PFSK-1 (cell line): ENCODE measurements around the gene FAM217B.

Source experiments
- FOXP2 ChIP-seq: optimal IDR thresholded peaks from 2 replicates; pipeline ENCODE3; 2011; ENCODE audit warnings: borderline replicate concordance, control low read depth, inconsistent platforms; ENCODE audit not compliant: insufficient read depth; ENCODE audit errors: extremely low read length, extremely low read depth
- POLR2AphosphoS5 ChIP-seq: IDR thresholded peaks from 2 replicates; pipeline ENCODE4 v1.6.1; 2012; ENCODE audit warnings: low read depth, mild to moderate bottlenecking, control low read depth, low read length, moderate library complexity
- REST ChIP-seq, 2 experiments: IDR thresholded peaks; 2 replicates each; pipeline versions ENCODE4 v1.6.1 to v1.8.0; 2011 to 2012; ENCODE audit warnings: low read depth in 2 of 2, low read length in 2 of 2, control low read depth in 1 of 2, inconsistent platforms in 1 of 2, mild to moderate bottlenecking in 1 of 2, moderate library complexity in 1 of 2; ENCODE audit not compliant: insufficient read depth in 1 of 2
- SIN3A ChIP-seq: IDR thresholded peaks from 2 replicates; pipeline ENCODE4 v1.6.1; 2012; ENCODE audit warnings: mild to moderate bottlenecking, low read length, moderate library complexity, borderline replicate concordance; ENCODE audit not compliant: insufficient read depth
- TAF1 ChIP-seq: IDR thresholded peaks from 2 replicates; pipeline ENCODE4 v1.6.1; 2012; ENCODE audit warnings: low read length, control low read depth, borderline replicate concordance; ENCODE audit not compliant: insufficient read depth

Gene FAM217B

DNA sequence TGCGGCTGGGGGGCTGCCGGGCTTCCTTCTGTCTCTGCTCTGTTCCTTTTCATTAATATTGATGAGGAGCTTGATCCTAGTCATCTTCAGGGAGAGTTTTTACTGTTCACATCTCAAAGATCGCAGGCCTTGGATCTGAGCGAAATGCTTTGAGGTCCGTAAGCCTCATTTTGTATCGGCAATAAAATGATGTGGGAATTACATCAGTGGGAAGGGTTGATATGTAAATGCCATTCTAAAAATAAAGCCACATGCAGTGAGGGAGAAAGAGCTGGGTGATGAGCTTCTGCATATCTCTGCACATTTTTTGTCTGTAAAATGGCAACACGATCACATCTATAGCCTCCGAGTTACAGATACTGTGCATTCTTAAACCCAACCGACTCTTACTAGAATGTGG lies 42.9 kb downstream of the FAM217B start:
- TF ChIP-seq REST (IDR thresholded peaks at IDR 0.05; ENCODE audit: insufficient read depth in 1 of 2, low read depth in 2 of 2, low read length in 2 of 2) = no peak
- no peak for TF ChIP-seq SIN3A
- TF ChIP-seq TAF1 = no peak
- TF ChIP-seq POLR2AphosphoS5 = no peak
- TF ChIP-seq FOXP2 = no peak

DNA sequence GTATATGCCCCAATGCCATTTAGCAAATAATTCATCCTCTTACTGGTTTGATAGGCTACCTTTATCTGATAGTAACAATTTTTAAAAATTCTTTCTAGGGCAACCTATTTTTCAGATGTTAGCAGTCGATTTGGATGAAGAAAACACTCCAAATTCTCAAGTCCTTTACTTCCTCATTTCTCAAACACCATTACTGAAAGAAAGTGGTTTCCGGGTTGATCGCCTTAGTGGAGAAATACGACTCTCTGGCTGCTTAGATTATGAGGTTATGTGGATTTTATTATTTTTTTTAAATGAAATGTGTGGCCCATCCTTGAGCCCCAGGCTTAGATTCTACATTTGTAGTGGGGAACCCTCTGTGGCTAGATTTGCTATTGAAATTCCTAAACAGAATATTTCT lies 44.4 kb downstream of the FAM217B start:
- TF ChIP-seq SIN3A (no peak), REST (IDR thresholded peaks at IDR 0.05; ENCODE audit: insufficient read depth in 1 of 2, low read depth in 2 of 2, low read length in 2 of 2) (no peak), POLR2AphosphoS5 (no peak), TAF1 (no peak), FOXP2 (no peak)

DNA sequence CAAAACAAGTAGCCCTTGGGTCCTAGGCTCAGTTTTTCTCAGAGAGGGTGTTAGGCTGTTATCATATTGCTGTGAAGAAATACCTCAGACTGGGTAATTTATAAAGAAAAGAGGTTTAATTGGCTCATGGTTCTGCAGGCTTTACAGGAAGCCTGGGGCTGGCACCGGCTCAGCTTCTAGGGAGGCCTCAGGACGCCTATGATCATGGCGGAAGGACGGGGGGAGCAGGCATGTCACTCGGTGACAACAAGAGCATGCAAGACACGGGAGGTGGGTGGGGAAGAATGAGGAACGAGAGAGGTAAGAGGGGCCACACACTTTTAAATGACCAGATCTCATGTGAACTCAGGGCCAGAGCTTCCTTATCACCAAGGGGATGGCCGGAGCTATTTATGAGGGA lies 45.0 kb downstream of the FAM217B start:
- TF ChIP-seq TAF1 (no peak), SIN3A (no peak), REST (IDR thresholded peaks at IDR 0.05; ENCODE audit: insufficient read depth in 1 of 2, low read depth in 2 of 2, low read length in 2 of 2) (no peak), FOXP2 (no peak), POLR2AphosphoS5 (no peak)

DNA sequence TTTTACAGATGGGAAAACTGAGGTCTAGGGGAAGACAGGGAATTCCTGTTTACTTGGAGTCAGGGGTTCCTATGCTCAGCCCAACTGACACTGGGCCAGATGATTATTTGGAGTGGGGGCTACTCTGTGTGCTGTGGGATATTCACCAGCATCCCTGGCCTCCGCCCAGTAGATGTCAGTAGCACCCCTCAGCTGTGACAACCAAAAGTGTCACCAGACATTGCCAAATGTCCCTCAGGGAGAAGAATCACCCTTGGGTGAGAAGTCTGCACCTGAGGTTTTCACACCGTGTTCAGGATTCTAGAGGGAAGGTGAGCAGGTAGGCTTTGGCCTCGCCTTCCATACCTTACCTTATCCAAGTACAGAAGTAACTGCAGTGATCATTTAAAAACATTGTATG lies 45.7 kb downstream of the FAM217B start:
- TF ChIP-seq REST (IDR thresholded peaks at IDR 0.05; ENCODE audit: insufficient read depth in 1 of 2, low read depth in 2 of 2, low read length in 2 of 2) = no peak
- TF ChIP-seq SIN3A = no peak
- no peak for TF ChIP-seq FOXP2
- TF ChIP-seq TAF1 = no peak
- no peak for TF ChIP-seq POLR2AphosphoS5

GRCh38 chr20:59987135-59987534 lies 46.9 kb downstream of the FAM217B start:
- TF ChIP-seq REST (IDR thresholded peaks at IDR 0.05; ENCODE audit: insufficient read depth in 1 of 2, low read depth in 2 of 2, low read length in 2 of 2) (no peak), FOXP2 (no peak), TAF1 (no peak), SIN3A (no peak), POLR2AphosphoS5 (no peak)
